H9 (cell line): ENCODE results near the gene KCNJ10. TPM values are rescaled to one million over a fixed set of nuclear protein-coding genes. Genes with fewer than 3 reads are reported as not detected.

ENCODE experiments used
- DNase-seq: peaks from one replicate; pipeline ENCODE4 v3.0.0-alpha.2; 2017
- H2AFZ ChIP-seq: one replicate; pipeline ENCODE4 v1.6.1; 2013; ENCODE audit warnings: mild to moderate bottlenecking, low read length, control low read depth, moderate library complexity
- H2AK5ac ChIP-seq: 2 replicates; pipeline ENCODE4 v1.6.1; 2013; ENCODE audit warnings: low read length, control low read depth, mixed read lengths; ENCODE audit not compliant: insufficient read length
- H2BK120ac ChIP-seq: one replicate; pipeline ENCODE4 v1.6.1; 2013; ENCODE audit warnings: low read depth, mild to moderate bottlenecking, low read length, control low read depth, inconsistent platforms; ENCODE audit not compliant: poor library complexity, severe bottlenecking
- H2BK12ac ChIP-seq: 2 replicates; pipeline ENCODE4 v1.6.1; 2013; ENCODE audit warnings: low read length, control low read depth, mixed read lengths, low read depth; ENCODE audit not compliant: insufficient read length
- H2BK15ac ChIP-seq: 2 replicates; pipeline ENCODE4 v1.6.1; 2013; ENCODE audit warnings: low read depth, low read length, control low read depth
- H2BK20ac ChIP-seq: one replicate; pipeline ENCODE4 v1.6.1; 2013; ENCODE audit warnings: low read depth, mild to moderate bottlenecking, low read length, control low read depth, inconsistent platforms; ENCODE audit not compliant: poor library complexity, severe bottlenecking
- H2BK5ac ChIP-seq: 2 replicates; pipeline ENCODE4 v1.6.1; 2013; ENCODE audit warnings: low read length, control low read depth, mixed read lengths; ENCODE audit not compliant: insufficient read length
- H3K14ac ChIP-seq: 2 replicates; pipeline ENCODE4 v1.6.1; 2013; ENCODE audit warnings: low read length, control low read depth; ENCODE audit not compliant: insufficient read depth
- H3K18ac ChIP-seq: 2 replicates; pipeline ENCODE4 v1.6.1; 2013; ENCODE audit warnings: low read depth, mild to moderate bottlenecking, mixed read lengths, low read length, control low read depth; ENCODE audit not compliant: insufficient read length
- H3K23ac ChIP-seq: 2 replicates; pipeline ENCODE4 v1.6.1; 2013; ENCODE audit warnings: low read length, control low read depth, mixed read lengths, low read depth; ENCODE audit not compliant: insufficient read length
- H3K23me2 ChIP-seq: 2 replicates; pipeline ENCODE4 v1.6.1; 2013; ENCODE audit warnings: low read depth, mild to moderate bottlenecking, mixed read lengths, low read length, control low read depth; ENCODE audit not compliant: insufficient read length, poor library complexity, severe bottlenecking
- H3K27ac ChIP-seq: 2 replicates; pipeline ENCODE4 v1.5.1; 2013; ENCODE audit warnings: low read length, control low read depth, mixed read lengths, low read depth; ENCODE audit not compliant: insufficient read length
- H3K27me3 ChIP-seq: 2 replicates; pipeline ENCODE4 v1.6.1; 2013; ENCODE audit warnings: low read length, control low read depth, inconsistent platforms; ENCODE audit not compliant: insufficient read depth
- H3K4ac ChIP-seq: 2 replicates; pipeline ENCODE4 v1.6.1; 2013; ENCODE audit warnings: low read depth, mild to moderate bottlenecking, control low read depth, inconsistent platforms, low read length, moderate library complexity
- H3K4me1 ChIP-seq: 2 replicates; pipeline ENCODE4 v1.6.1; 2013; ENCODE audit warnings: low read length, control low read depth, inconsistent platforms; ENCODE audit not compliant: insufficient read depth
- H3K4me2 ChIP-seq: 2 replicates; pipeline ENCODE4 v1.6.1; 2013; ENCODE audit warnings: low read length, control low read depth, mixed read lengths; ENCODE audit not compliant: insufficient read length, insufficient read depth
- H3K56ac ChIP-seq: 2 replicates; pipeline ENCODE4 v1.6.1; 2013; ENCODE audit warnings: low read depth, mild to moderate bottlenecking, mixed read lengths, low read length, control low read depth; ENCODE audit not compliant: insufficient read length
- H3K79me1 ChIP-seq: 2 replicates; pipeline ENCODE4 v1.6.1; 2013; ENCODE audit warnings: low read depth, mild to moderate bottlenecking, moderate library complexity, low read length, control low read depth, inconsistent platforms; ENCODE audit not compliant: insufficient read depth, poor library complexity, severe bottlenecking
- H3K79me2 ChIP-seq: 2 replicates; pipeline ENCODE4 v1.6.1; 2013; ENCODE audit warnings: low read length, control low read depth, inconsistent platforms; ENCODE audit not compliant: insufficient read depth
- H3K9ac ChIP-seq: 2 replicates; pipeline ENCODE4 v1.6.1; 2013; ENCODE audit warnings: low read length, control low read depth, mixed read lengths; ENCODE audit not compliant: insufficient read length; ENCODE audit errors: extremely low read depth
- H3K9me3 ChIP-seq: one replicate; pipeline ENCODE4 v1.6.1; 2013; ENCODE audit warnings: low read depth, low read length, inconsistent platforms; ENCODE audit not compliant: control insufficient read depth
- H3T11ph ChIP-seq: one replicate; pipeline ENCODE4 v1.6.1; 2013; ENCODE audit warnings: mild to moderate bottlenecking, low read length, control low read depth, inconsistent platforms
- H4K20me1 ChIP-seq: one replicate; pipeline ENCODE4 v1.6.1; 2013; ENCODE audit not compliant: control insufficient read depth, insufficient read length, insufficient read depth
- H4K5ac ChIP-seq: 2 replicates; pipeline ENCODE4 v1.6.1; 2013; ENCODE audit warnings: low read depth, mild to moderate bottlenecking, mixed read lengths, low read length, control low read depth; ENCODE audit not compliant: insufficient read length
- H4K8ac ChIP-seq: replicated peaks from 2 replicates; pipeline ENCODE4 v1.6.1; 2013; ENCODE audit warnings: low read length, control low read depth, mixed read lengths, low read depth; ENCODE audit not compliant: insufficient read length
- H4K91ac ChIP-seq: 2 replicates; pipeline ENCODE4 v1.6.1; 2013; ENCODE audit warnings: low read depth, mild to moderate bottlenecking, moderate library complexity, mixed read lengths, low read length, control low read depth; ENCODE audit not compliant: insufficient read length
- H3K27ac Mint-ChIP-seq, 3 experiments: 2 replicates in 2 of 3; 3 replicates in 1 of 3; pipeline ENCODE4 v1.8.0; 2020 to 2021; ENCODE audit warnings: mixed read lengths in 3 of 3, mild to moderate bottlenecking in 1 of 3, moderate library complexity in 1 of 3
- H3K27me3 Mint-ChIP-seq: 2 replicates; pipeline ENCODE4 v1.8.0; 2021; ENCODE audit warnings: low read depth, mild to moderate bottlenecking, moderate library complexity, mixed read lengths
- H3K36me3 Mint-ChIP-seq, 3 experiments: 2 replicates in 2 of 3; 3 replicates in 1 of 3; pipeline ENCODE4 v1.8.0; 2020 to 2021; ENCODE audit warnings: low read depth in 3 of 3, mixed read lengths in 3 of 3; ENCODE audit not compliant: insufficient read depth in 1 of 3
- H3K4me1 Mint-ChIP-seq, 2 experiments: 2 replicates each; pipeline ENCODE4 v1.8.0; 2020; ENCODE audit warnings: mixed read lengths in 2 of 2
- H3K4me3 Mint-ChIP-seq, 2 experiments: 2 replicates in 1 of 2; 3 replicates in 1 of 2; pipeline ENCODE4 v1.8.0; 2020 to 2021; ENCODE audit warnings: mild to moderate bottlenecking in 2 of 2, mixed read lengths in 2 of 2, moderate library complexity in 1 of 2
- H3K9me3 Mint-ChIP-seq, 2 experiments: 2 replicates in 1 of 2; 3 replicates in 1 of 2; pipeline ENCODE4 v1.8.0; 2020; ENCODE audit warnings: mild to moderate bottlenecking in 2 of 2, mixed read lengths in 2 of 2, moderate library complexity in 1 of 2
- WGBS: extraction: QIAGEN DNeasy Blood & Tissue Kit; methylation state at CpG from one replicate; pipeline ENCODE4 v1.1.7; 2013; ENCODE audit warnings: missing lambda C conversion rate, low lambda C conversion rate, mixed read lengths; ENCODE audit not compliant: insufficient read length; ENCODE audit errors: extremely low coverage; 5-methylcytosine and 5-hydroxymethylcytosine counted together
- total RNA-seq: library from RNA; stranded (reverse); gene quantifications from 2 replicates; pipeline ENCODE4 v1.2.1, GENCODE V29; 2021
- TF ChIP-seq, protein P1 (sequence below): fragments of 200-600 bp; sonication (generic); conservative IDR thresholded peaks from 3 replicates; pipeline ENCODE4 v1.8.0; 2021; ENCODE audit warnings: antibody characterized with exemption, mild to moderate bottlenecking

The KCNJ10 gene
- total RNA-seq, 1 experiment from 2014 or later = 0.44 TPM

DNA sequence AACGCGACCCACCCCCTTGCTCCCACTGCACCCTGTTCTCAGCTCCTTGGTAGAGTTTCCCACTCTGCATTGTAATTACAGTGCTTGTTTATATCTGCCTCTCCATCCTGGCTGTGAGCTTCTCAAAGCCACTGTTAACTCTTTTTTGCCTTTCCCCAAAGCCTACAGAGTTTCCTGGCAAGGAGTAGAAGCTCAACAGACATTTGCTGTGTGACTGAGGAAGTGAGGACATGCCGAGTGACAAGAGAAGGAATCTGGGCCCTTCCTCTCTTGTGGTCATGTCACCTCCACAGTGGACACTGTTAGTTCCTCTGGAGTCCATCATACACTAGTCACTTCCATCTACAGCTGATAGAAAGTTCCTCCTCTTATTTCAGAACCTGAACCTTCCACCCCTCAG, 34.5 kb upstream of the KCNJ10 start:
- no peak overlapping the region for H2BK20ac ChIP-seq
- H4K20me1 ChIP-seq = no peaks in the 10 kb centered on the region
- H2BK5ac ChIP-seq = no peak overlapping the region
- H3K18ac ChIP-seq = no peak overlapping the region
- H3K23me2 ChIP-seq = no peaks in the 10 kb centered on the region
- H3K56ac ChIP-seq = no peak overlapping the region
- peaks cover 4% of the 10 kb centered on the region; the same call in 1 of the 2 replicates for H3K4me1 ChIP-seq
- no peaks in the 10 kb centered on the region for H3K27me3 ChIP-seq
- H3K27ac ChIP-seq = no peak overlapping the region
- no peak overlapping the region for H2BK15ac ChIP-seq
- H4K5ac ChIP-seq = no peak overlapping the region
- no peak overlapping the region for H3K4me2 ChIP-seq
- no peak overlapping the region for H2BK120ac ChIP-seq
- no peaks in the 10 kb centered on the region for H3K79me2 ChIP-seq
- Mint-ChIP-seq H3K27ac (peak overlapping the region in 1 of 3 experiments; percentile 43; a peak in 1 of 7 replicates), H3K27me3 (peaks cover 10% of the 10 kb centered on the region), H3K36me3 (no peaks in the 10 kb centered on the region; a peak in 1 of 7 replicates), H3K4me1 (peaks cover 33 to 51% of the 10 kb centered on the region in 2 experiments), H3K4me3 (no peak overlapping the region), H3K9me3 (no peaks in the 10 kb centered on the region; a peak in 1 of 5 replicates)
- no peak overlapping the region for H2AFZ ChIP-seq
- DNase-seq = no peak
- H4K8ac ChIP-seq = no peak overlapping the region
- TF ChIP-seq, protein P1, sequence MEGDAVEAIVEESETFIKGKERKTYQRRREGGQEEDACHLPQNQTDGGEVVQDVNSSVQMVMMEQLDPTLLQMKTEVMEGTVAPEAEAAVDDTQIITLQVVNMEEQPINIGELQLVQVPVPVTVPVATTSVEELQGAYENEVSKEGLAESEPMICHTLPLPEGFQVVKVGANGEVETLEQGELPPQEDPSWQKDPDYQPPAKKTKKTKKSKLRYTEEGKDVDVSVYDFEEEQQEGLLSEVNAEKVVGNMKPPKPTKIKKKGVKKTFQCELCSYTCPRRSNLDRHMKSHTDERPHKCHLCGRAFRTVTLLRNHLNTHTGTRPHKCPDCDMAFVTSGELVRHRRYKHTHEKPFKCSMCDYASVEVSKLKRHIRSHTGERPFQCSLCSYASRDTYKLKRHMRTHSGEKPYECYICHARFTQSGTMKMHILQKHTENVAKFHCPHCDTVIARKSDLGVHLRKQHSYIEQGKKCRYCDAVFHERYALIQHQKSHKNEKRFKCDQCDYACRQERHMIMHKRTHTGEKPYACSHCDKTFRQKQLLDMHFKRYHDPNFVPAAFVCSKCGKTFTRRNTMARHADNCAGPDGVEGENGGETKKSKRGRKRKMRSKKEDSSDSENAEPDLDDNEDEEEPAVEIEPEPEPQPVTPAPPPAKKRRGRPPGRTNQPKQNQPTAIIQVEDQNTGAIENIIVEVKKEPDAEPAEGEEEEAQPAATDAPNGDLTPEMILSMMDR = no peak
- H3K9ac ChIP-seq = no peak overlapping the region
- no peak overlapping the region for H3T11ph ChIP-seq
- no peak overlapping the region for H4K91ac ChIP-seq
- no peaks in the 10 kb centered on the region for H3K79me1 ChIP-seq
- no peak overlapping the region for H3K23ac ChIP-seq
- no peak overlapping the region for H2AK5ac ChIP-seq
- no peak overlapping the region for H3K14ac ChIP-seq
- WGBS = no CpG with 5 or more reads among the region's 3 CpGs
- H2BK12ac ChIP-seq = no peak overlapping the region
- H3K4ac ChIP-seq = no peak overlapping the region
- H3K9me3 ChIP-seq = no peaks in the 10 kb centered on the region
